Measurements from ENCODE around the gene NDUFB7.
"Not testable (repeated sequence)": the region's sequence is repeated elsewhere in the genome, so short reads cannot be mapped to it uniquely, and the experiment has no call there.

Gene NDUFB7

DNA sequence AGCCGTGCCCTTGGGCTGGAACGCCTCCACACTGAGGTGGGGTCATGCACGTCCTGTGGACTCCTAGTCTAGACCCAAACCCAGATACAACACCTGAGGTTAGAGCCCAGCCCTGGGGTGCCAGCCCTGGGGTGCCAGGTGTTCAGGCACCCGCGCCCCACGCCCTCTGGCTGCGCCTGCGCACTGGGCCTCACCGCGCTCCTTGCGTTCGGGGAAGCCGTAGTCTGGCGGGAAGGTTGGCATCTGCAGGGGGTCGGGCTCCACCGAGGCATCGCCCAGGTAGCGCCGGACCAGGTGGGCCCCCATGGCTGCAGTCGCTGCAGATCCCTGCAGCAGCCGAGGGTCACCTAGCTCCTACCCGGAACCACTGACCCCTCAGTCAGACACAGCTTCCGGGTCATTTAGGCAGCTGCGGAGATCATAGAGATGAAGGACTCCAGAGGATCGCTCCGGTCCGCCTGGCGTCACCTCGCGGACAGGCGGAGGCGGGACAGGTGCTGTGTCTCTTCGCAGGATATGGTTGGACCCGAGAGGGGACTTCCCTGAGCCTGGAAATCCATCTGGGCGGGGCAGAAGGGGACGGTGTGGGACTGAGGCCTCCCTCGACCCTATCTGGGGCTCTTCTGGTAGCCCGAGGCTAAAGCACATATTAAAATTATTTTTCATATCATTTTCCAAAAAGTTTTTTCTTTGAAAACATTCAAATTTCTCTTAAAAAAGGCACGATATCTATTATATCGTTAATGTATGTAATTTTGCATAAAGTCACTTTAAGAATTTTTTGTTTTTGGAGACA lies at the start of gene NDUFB7:
TSS of gene NDUFB7 (minus strand) at position 372 of the 796 bp plus-strand sequence. CDS start at position 306, 66 bp downstream.
- no peak within 1 kb of the TSS for H3K27ac ChIP-seq (ENCODE audit: low read depth, low read length)
- H3K27me3 ChIP-seq (ENCODE audit: insufficient read depth, low read length) = no peaks in the 10 kb centered on the region
- H3K4me3 ChIP-seq (ENCODE audit: low read depth, low read length) = peak within 1 kb of the TSS; percentile 86
- H3K36me3 ChIP-seq (ENCODE audit: insufficient read depth, low read length) = no peaks in the 10 kb centered on the region
- H3K4me1 ChIP-seq (ENCODE audit: control insufficient read depth, insufficient read depth, low read length, unreplicated experiment) = peaks cover 4% of the 10 kb centered on the region
- peaks cover 16% of the 10 kb centered on the region for H3K79me2 ChIP-seq (ENCODE audit: control insufficient read depth, insufficient read depth, low read length, unreplicated experiment)
- peak within 1 kb of the TSS; percentile 36 for H2AFZ ChIP-seq (ENCODE audit: low read length, unreplicated experiment)

DNA sequence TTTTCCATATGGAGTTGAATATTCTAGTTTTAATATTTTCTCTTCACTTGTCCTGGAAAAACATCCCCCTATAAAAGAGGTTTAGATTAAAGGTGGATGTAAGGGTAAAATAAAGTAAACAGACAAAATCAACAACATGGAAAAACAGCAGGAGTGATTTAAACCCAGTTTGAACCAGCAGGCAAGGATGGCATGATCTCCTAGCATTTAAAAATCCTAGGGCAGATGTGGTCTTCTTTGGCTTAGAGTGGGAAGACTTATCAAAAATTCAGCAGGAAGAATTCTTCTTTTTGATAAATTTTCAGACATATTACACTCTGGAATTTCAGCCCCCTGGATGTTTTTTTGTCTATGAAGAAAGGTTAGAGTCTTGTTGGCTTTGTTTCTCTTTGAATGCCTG lies 47.5 kb upstream of the NDUFB7 start:
- H3K4me3 ChIP-seq (ENCODE audit: low read depth, low read length) = no peak overlapping the region
- no peaks in the 10 kb centered on the region for H3K4me1 ChIP-seq (ENCODE audit: control insufficient read depth, insufficient read depth, low read length, unreplicated experiment)
- H3K27me3 ChIP-seq (ENCODE audit: insufficient read depth, low read length) = no peaks in the 10 kb centered on the region
- no peak overlapping the region for H2AFZ ChIP-seq (ENCODE audit: low read length, unreplicated experiment)
- H3K36me3 ChIP-seq (ENCODE audit: insufficient read depth, low read length) = no peaks in the 10 kb centered on the region
- H3K79me2 ChIP-seq (ENCODE audit: control insufficient read depth, insufficient read depth, low read length, unreplicated experiment) = no peaks in the 10 kb centered on the region
- H3K27ac ChIP-seq (ENCODE audit: low read depth, low read length) = no peak overlapping the region

DNA sequence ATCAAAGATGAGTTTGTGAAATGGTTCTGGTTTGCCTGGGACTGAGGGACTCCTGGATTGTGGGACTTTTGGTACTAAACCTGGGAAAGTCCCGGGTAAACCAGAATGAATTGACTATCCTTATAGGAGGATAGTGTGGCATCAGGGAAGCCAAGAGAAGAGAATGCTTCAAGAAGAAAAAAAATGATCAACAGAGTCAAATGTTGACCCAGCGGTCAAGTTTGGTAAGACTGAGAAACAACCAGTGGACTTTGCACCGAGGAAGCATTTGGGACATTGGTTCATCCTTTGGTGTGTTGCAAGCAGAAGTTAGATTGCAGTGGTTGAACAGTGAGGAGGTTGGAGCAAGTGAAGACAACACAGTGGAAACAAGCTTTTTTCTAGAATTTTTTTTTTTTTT lies 44.5 kb upstream of the NDUFB7 start:
- H3K27ac ChIP-seq (ENCODE audit: low read depth, low read length) = no peak overlapping the region
- H3K36me3 ChIP-seq (ENCODE audit: insufficient read depth, low read length) = no peaks in the 10 kb centered on the region
- H3K79me2 ChIP-seq (ENCODE audit: control insufficient read depth, insufficient read depth, low read length, unreplicated experiment) = no peaks in the 10 kb centered on the region
- H3K4me3 ChIP-seq (ENCODE audit: low read depth, low read length) = no peak overlapping the region
- H2AFZ ChIP-seq (ENCODE audit: low read length, unreplicated experiment) = no peak overlapping the region
- no peaks in the 10 kb centered on the region for H3K4me1 ChIP-seq (ENCODE audit: control insufficient read depth, insufficient read depth, low read length, unreplicated experiment)
- no peaks in the 10 kb centered on the region for H3K27me3 ChIP-seq (ENCODE audit: insufficient read depth, low read length)

DNA sequence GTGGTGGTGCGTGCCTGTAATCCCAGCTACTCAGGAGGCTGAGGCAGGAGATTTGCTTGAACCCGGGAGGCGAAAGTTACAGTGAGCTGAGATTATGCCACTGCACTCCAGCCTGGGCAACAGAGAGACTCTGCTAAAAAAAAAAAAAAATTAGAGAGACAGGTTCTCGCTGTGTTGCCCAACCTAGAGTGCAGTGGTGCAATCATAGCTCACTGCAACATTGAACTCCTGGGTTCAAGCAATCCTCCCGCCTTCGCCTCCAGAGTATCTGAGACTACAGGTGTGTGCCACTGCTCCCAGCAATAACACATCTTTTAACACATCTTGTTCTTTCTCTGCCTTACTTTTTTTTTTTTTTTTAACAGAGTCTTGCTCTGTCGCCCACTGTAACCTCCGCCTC lies 43.8 kb upstream of the NDUFB7 start:
- Histone ChIP-seq H2AFZ (ENCODE audit: low read length, unreplicated experiment) (no peak overlapping the region), H3K36me3 (ENCODE audit: insufficient read depth, low read length) (no peaks in the 10 kb centered on the region), H3K27me3 (ENCODE audit: insufficient read depth, low read length) (no peaks in the 10 kb centered on the region), H3K79me2 (ENCODE audit: control insufficient read depth, insufficient read depth, low read length, unreplicated experiment) (no peaks in the 10 kb centered on the region), H3K27ac (ENCODE audit: low read depth, low read length) (no peak overlapping the region), H3K4me1 (ENCODE audit: control insufficient read depth, insufficient read depth, low read length, unreplicated experiment) (no peaks in the 10 kb centered on the region), H3K4me3 (ENCODE audit: low read depth, low read length) (no peak overlapping the region)

DNA sequence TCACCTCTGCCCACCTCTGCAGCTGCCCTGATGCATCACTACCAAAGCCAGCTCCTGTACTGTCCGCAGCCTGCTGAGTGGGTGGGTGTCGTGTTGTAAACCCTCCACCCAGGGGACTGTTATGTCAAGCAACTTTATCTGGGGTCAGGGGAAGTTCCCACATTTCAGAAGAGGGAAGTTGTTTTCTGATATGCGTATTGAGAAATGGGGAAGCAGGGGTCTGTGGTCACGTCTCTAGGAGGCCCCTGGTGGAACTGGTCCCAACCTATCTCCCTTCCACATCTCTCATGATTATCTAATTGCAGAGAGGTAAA lies 42.2 kb upstream of the NDUFB7 start:
- H3K27me3 ChIP-seq (ENCODE audit: insufficient read depth, low read length) = no peaks in the 10 kb centered on the region
- H3K4me3 ChIP-seq (ENCODE audit: low read depth, low read length) = no peak overlapping the region
- H3K27ac ChIP-seq (ENCODE audit: low read depth, low read length) = no peak overlapping the region
- H3K36me3 ChIP-seq (ENCODE audit: insufficient read depth, low read length) = no peaks in the 10 kb centered on the region
- H3K79me2 ChIP-seq (ENCODE audit: control insufficient read depth, insufficient read depth, low read length, unreplicated experiment) = no peaks in the 10 kb centered on the region
- H3K4me1 ChIP-seq (ENCODE audit: control insufficient read depth, insufficient read depth, low read length, unreplicated experiment) = no peaks in the 10 kb centered on the region
- H2AFZ ChIP-seq (ENCODE audit: low read length, unreplicated experiment) = no peak overlapping the region

DNA sequence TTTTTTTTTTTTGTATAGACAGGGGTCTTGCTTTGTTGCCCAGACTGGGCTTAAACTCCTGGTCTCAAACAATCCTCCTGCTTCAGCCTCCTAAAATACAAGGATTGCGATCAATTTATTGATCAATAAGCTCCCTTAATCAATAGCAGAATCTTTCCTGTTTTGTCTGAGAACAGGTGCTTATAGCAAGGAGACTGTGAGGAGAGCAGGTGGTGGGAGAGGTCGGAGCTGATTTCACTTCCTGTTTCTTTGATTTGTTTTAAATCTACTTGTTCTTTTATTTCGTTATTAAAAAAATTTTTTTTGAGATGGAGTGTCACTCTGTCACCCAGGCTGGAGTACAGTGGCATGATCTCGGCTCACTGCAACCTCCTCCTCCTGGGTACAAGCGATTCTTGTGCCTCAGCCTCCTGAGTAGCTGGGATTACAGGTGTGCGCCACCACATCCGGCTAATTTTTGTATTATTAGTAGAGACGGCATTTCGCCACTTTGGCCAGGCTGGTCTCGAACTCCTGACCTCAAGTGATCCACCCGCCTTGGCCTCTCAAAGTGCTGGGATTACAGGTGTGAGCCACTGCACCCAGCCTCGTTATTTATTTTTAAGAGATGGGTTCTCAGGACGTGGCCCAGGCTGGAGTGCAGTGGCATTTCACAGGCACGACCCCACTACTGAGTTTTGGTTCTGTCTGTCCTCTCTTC lies 41.7 kb upstream of the NDUFB7 start:
- not testable (repeated sequence) for H2AFZ ChIP-seq (ENCODE audit: low read length, unreplicated experiment); H3K79me2 ChIP-seq (ENCODE audit: control insufficient read depth, insufficient read depth, low read length, unreplicated experiment); H3K36me3 ChIP-seq (ENCODE audit: insufficient read depth, low read length); H3K4me3 ChIP-seq (ENCODE audit: low read depth, low read length); H3K4me1 ChIP-seq (ENCODE audit: control insufficient read depth, insufficient read depth, low read length, unreplicated experiment); H3K27ac ChIP-seq (ENCODE audit: low read depth, low read length); H3K27me3 ChIP-seq (ENCODE audit: insufficient read depth, low read length)

GRCh38 chr19:14612657-14613056 lies 40.8 kb upstream of the NDUFB7 start:
- no peaks in the 10 kb centered on the region for H3K4me1 ChIP-seq (ENCODE audit: control insufficient read depth, insufficient read depth, low read length, unreplicated experiment)
- no peaks in the 10 kb centered on the region for H3K27me3 ChIP-seq (ENCODE audit: insufficient read depth, low read length)
- no peaks in the 10 kb centered on the region for H3K36me3 ChIP-seq (ENCODE audit: insufficient read depth, low read length)
- no peaks in the 10 kb centered on the region for H3K79me2 ChIP-seq (ENCODE audit: control insufficient read depth, insufficient read depth, low read length, unreplicated experiment)
- H2AFZ ChIP-seq (ENCODE audit: low read length, unreplicated experiment) = no peak overlapping the region
- no peak overlapping the region for H3K4me3 ChIP-seq (ENCODE audit: low read depth, low read length)
- no peak overlapping the region for H3K27ac ChIP-seq (ENCODE audit: low read depth, low read length)

GRCh38 chr19:14612242-14612641 lies 40.4 kb upstream of the NDUFB7 start:
- H3K4me3 ChIP-seq (ENCODE audit: low read depth, low read length); H3K27me3 ChIP-seq (ENCODE audit: insufficient read depth, low read length); H3K36me3 ChIP-seq (ENCODE audit: insufficient read depth, low read length); H3K79me2 ChIP-seq (ENCODE audit: control insufficient read depth, insufficient read depth, low read length, unreplicated experiment); H3K27ac ChIP-seq (ENCODE audit: low read depth, low read length); H2AFZ ChIP-seq (ENCODE audit: low read length, unreplicated experiment); H3K4me1 ChIP-seq (ENCODE audit: control insufficient read depth, insufficient read depth, low read length, unreplicated experiment): not testable (repeated sequence)

GRCh38 chr19:14611051-14611450 lies 39.2 kb upstream of the NDUFB7 start:
- H3K4me1 ChIP-seq (ENCODE audit: control insufficient read depth, insufficient read depth, low read length, unreplicated experiment) = no peaks in the 10 kb centered on the region
- no peak overlapping the region for H3K27ac ChIP-seq (ENCODE audit: low read depth, low read length)
- no peaks in the 10 kb centered on the region for H3K79me2 ChIP-seq (ENCODE audit: control insufficient read depth, insufficient read depth, low read length, unreplicated experiment)
- H3K36me3 ChIP-seq (ENCODE audit: insufficient read depth, low read length) = no peaks in the 10 kb centered on the region
- H2AFZ ChIP-seq (ENCODE audit: low read length, unreplicated experiment) = no peak overlapping the region
- H3K27me3 ChIP-seq (ENCODE audit: insufficient read depth, low read length) = no peaks in the 10 kb centered on the region
- H3K4me3 ChIP-seq (ENCODE audit: low read depth, low read length) = no peak overlapping the region

DNA sequence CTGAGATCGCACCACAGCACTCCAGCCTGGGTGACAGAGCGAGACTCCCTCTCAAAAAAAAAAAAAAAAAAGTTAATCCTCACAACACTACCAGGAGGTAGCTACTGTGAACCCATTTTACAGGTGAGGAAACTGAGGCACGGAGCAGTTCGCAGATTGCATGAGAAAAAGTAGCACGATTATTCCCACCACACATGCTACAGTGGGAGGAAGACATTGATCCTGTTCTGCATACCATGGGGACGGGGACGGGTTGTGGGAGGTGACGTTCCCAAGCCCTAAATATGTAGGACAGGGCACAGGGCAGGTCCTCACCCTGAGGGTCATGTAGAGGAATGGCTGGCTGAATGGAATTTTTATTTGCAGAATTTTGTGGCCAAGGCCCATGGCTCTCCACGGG lies 34.8 kb upstream of the NDUFB7 start:
- H3K27ac ChIP-seq (ENCODE audit: low read depth, low read length) = no peak overlapping the region
- no peak overlapping the region for H3K4me3 ChIP-seq (ENCODE audit: low read depth, low read length)
- no peaks in the 10 kb centered on the region for H3K27me3 ChIP-seq (ENCODE audit: insufficient read depth, low read length)
- no peaks in the 10 kb centered on the region for H3K36me3 ChIP-seq (ENCODE audit: insufficient read depth, low read length)
- H2AFZ ChIP-seq (ENCODE audit: low read length, unreplicated experiment) = no peak overlapping the region
- H3K79me2 ChIP-seq (ENCODE audit: control insufficient read depth, insufficient read depth, low read length, unreplicated experiment) = no peaks in the 10 kb centered on the region
- no peaks in the 10 kb centered on the region for H3K4me1 ChIP-seq (ENCODE audit: control insufficient read depth, insufficient read depth, low read length, unreplicated experiment)

DNA sequence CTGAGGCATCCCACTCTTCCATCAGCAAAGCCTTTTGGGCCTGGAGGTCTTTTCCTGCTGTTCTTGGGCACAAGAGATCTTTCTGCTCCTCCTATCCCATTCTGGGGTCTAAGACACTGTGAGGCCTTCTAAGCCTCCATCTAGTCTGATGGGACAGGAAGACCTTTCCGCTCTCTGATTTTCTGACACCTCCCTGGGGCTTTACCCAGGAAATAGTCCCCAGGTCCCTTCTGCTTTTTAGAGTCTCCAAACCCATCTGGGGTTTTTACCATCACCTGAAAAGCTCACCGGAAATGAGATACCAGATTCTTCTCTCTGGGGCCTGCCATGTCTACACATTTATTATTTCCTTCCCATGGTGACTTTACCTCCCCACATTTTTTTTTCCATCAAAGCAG lies 32.1 kb upstream of the NDUFB7 start:
- H3K4me3 ChIP-seq (ENCODE audit: low read depth, low read length) = no peak overlapping the region
- H3K27me3 ChIP-seq (ENCODE audit: insufficient read depth, low read length) = no peaks in the 10 kb centered on the region
- no peak overlapping the region for H3K27ac ChIP-seq (ENCODE audit: low read depth, low read length)
- H3K79me2 ChIP-seq (ENCODE audit: control insufficient read depth, insufficient read depth, low read length, unreplicated experiment) = no peaks in the 10 kb centered on the region
- H3K36me3 ChIP-seq (ENCODE audit: insufficient read depth, low read length) = no peaks in the 10 kb centered on the region
- H3K4me1 ChIP-seq (ENCODE audit: control insufficient read depth, insufficient read depth, low read length, unreplicated experiment) = no peaks in the 10 kb centered on the region
- no peak overlapping the region for H2AFZ ChIP-seq (ENCODE audit: low read length, unreplicated experiment)
